Activated T-helper 1 cell treated with anti-CD3 and anti-CD28 coated beads, Interleukin-2, amount 50 U/mL, for 16 hours (primary cell): ENCODE data around the gene MBD3L2B.
A peak's percentile ranks its signal among the peaks of the same experiment; 100 is the strongest.
"Not testable (repeated sequence)": the region's sequence is repeated elsewhere in the genome, so short reads cannot be mapped to it uniquely, and the experiment has no call there.

ENCODE experiments used
- DNase-seq, 2 donors: peaks; one replicate each; pipeline ENCODE4 v3.0.0-alpha.2; 2020; ENCODE audit warnings: low read depth in 1 of 2, low spot score in 1 of 2

Gene MBD3L2B

DNA sequence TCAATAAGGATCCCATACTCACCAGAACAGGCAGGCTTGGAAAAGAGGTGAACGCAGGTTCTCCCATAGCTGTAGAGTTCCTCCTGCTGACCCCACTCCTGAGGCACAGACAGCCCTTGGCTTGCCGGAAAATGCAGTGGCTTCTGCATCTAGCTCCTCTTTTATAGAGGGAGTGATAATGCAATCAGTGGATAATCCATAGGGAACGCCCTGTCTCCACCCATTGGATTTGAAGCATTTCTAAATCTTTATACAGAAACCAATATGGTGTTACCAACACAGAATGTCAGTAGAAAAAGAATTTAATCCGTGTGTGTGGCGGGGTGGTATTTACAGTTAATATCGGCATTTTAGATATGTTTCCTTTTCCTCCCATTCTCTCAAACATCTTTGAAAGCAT is at the start of gene MBD3L2B:
TSS of gene MBD3L2B (minus strand) at position 101 of the 400 bp plus-strand sequence. CDS start at position 67, 34 bp downstream.
- not testable (repeated sequence) for DNase-seq

DNA sequence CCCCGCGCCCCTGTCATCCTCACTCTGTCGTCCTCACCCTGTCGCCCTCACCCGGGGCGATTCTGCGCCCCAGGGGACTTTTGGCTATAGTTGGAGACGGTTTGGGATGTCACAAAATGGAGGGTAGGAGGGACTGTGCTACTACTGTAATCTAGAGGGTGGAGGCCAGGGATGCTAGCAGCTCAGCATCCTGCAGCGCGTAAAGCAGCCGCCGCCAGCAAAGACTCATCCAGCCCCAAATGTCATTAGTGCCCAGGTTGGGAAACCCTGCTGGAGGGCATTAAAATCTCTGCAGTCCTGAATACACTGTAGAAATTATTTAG is 48.6 kb upstream of the MBD3L2B start:
- no peak for DNase-seq

DNA sequence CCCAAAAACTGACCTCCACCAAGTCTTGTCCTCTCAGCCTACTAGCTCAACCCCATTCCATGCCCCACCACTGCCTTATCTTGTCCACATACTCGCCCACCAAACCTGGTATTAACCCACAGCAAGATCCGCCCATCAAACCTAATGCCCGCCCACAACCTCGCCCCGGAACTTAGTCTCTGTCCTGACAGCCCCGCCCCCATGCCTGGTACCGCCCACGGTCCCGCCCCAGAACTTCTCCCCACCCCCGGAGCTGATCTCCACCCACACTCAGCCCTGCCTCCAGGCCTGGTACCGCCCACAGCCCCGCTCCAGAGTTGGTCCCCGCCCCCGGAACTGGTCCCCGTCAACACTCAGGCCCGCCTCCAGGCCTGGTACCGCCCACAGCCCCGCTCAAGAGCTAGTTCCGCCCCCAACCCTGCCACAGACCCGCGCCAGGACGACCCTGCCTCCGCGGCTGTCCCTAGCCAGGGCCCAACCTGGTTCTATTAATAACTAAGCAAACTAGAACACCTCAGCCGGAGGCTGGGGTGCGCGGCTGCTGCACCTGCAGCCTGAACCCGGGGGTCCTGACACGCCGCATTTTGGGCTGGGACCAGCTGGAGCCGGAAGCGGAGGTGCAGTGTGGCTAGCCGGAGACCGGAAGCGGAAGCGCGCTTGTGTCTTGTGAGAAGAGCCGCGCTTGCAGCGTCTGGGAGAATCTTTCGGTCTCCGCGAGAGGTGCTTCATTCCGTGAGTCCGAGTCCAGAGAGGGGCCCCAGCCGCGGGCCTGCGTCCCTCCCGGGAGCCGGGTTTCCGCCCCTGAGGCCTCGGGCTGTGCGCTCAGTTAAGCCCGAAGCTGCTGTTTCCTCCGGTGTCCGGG is 48.0 kb upstream of the MBD3L2B start, which contains the start of gene ZNF557:
TSS of gene ZNF557 (plus strand) at position 662 of the 862 bp plus-strand sequence. CDS start 5,372 bp downstream, outside the sequence.
- DNase-seq = peak; percentile 96 to 98

DNA sequence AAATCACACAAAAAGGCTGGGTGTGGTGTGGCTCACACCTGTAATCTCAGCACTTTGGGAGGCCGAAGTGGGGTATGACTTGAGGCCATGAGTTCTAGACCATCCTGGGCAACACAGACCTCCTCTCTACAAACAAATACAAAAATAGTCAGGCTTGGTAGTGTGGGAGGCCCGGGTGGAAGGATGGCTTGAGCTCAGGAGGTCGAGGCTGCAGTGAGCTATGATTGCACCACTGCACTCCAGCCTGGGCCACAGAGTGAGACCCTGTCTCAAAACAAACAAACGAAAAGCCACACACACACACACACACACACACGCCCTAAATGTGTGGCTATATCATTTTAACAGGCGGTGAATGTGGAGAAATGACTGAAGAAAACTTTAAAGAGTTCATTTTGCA is 47.4 kb upstream of the MBD3L2B start:
- DNase-seq = no peak

DNA sequence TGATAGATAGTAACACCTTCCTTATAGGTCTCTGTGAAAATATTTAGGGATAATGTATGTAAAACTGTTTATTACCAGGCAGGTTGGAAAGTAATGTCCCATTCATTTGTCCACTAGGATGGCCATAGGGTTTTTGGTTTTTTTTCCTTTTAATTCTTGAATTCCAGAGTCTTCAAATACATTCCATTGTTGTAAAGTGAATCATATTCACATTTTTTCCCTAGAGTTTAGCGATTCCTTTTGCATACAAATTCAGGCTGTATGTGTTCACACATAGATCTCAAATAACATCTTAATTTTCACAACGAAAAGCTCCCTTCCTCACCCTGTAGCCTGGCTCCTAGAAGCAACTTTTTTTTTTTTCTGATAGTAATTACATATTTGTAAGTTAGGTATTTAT is 46.5 kb upstream of the MBD3L2B start:
- no peak for DNase-seq

DNA sequence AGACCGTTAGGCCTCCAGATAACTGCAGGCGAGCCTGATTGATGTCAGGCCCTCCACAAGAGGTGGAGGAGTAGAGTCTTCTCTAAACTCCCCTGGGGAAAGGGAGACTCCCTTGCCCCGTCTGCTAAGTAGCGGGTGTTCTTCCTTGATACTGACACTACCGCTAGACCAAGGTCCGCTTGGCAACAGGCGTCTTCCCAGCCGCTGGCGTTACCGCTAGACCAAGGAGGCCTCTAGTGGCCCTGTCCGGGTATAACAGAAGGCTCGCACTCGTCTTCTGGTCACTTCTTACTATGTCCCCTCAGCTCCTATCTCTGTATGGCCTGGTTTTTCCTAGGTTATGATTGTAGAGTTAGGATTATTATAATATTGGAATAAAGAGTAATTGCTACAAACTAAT is 45.9 kb upstream of the MBD3L2B start:
- DNase-seq = not testable (repeated sequence)

DNA sequence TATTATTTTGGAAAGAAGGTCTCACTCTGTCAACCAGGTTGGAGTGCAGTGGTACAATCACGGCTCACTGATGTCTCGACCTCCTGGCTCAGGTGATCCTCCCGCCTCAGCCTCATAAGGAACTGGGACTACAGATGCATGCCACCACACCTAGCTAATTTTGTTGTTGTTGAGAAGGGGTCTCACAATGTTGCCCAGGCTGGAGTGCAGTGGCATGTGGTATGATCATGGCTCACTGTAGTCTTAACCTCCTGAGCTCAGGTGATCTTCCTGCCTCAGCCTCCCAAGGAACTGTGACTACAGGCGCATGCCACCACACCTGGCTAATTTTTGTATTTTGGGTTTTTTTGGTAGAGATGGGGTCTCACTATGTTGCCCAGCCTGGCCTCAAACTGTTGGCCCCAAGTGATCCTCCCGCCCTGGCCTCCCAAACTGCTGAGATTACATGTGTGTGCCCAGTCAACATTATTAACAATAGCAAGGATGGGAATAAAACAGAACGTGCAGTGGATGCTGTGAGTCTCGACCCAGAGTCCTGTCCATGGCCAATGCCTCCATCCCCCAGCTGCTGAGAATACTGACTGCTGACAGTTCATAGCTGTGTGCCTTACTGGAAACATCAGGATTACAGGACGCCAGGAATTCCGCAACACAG is 42.7 kb upstream of the MBD3L2B start:
- DNase-seq = no peak

DNA sequence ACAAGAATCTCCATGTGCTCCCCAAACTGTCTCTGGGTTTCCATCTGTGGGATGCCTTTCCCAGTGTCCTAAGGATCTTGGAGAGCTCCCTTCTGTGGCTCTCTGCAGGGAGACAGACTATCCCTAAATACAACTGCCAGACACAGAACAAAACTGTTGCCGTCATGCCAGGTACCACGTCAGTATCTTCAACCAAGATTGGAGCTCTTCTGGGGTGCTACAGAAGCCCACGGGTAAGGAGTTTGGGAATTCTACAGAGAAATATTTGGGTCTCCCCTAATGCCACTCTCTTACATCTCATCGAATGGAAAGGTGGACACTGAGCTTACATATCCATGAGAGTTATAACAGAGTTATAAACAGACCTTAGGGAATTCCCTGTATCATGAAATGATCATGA is 42.1 kb upstream of the MBD3L2B start:
- DNase-seq = no peak

DNA sequence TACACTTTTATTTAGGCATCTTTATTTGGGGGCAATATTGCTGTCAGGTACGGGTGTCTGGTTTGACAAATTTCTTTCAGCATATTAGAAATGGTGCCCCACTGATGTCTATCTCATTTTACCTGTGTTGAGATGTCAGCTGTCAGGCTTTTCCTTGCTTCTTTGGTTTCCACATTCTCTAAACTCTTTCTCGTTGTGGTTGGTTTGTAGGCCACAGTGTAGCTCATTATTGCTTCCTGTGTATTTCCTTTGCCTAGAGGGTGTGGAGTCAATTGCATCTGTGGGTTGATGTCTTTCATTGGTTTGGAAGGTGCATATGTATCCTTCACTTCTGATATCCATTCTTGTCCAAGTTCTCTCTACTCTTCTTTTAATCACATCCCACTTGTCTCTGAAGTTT is 38.7 kb upstream of the MBD3L2B start:
- not testable (repeated sequence) for DNase-seq

DNA sequence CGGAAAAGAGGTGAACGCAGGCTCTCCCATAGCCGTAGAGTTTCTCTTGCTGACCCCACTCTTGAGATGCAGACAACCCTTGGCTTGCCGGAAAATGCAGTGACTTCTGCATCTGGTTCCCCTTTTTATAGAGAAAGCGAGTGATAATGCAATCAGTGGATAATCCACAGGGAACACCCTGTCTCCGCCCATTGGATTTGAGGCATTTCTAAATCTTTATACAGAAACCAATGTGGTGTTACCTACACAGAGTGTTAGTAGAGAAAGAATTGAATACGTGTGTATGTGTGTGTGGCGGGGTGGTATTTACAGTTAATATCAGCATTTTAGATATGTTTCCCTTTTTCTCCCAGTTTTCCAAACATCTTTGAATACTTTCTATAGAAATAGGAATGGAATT is 37.3 kb upstream of the MBD3L2B start, which contains the start of gene MBD3L3:
TSS of gene MBD3L3 (minus strand) at position 101 of the 400 bp plus-strand sequence. CDS start at position 30, 71 bp downstream.
- not testable (repeated sequence) for DNase-seq

DNA sequence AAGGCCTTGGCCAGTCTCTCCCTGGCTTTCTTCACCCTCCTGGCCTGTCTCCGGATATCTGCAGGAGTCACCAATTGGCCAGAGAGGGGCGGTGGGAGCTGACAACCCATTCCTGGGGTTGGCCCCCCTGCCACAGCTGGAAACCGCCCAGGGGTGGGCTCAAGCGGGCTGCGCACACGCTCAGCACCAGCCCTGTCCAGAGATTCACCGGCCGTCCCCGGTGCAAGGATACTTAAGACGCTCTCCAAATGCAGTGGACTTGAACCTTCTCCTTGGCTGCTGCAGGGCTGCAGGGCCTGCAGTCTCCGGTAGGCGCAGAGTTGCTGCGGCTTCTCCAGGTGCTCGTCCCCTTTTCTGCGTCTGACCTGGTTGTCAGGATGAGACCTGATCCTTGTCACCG is 35.1 kb upstream of the MBD3L2B start:
- DNase-seq = not testable (repeated sequence)

DNA sequence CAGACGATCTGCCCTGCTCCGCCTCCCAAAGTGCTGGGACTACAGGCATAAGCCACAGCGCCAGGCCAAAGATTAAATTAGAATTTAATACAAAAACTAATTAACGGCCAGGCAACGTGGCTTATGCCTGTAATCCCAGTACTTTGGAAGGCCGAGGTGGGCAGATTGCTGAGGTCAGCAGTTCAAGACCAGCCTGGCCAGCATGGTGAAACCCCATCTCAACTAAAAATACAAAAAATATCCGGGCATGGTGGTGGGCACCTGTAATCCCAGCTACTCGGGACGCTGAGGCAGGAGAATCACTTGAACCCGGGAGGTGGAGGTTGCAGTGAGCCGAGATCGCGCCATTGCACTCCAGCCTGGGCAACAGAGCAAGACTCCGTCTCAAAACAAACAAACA is 34.4 kb upstream of the MBD3L2B start:
- DNase-seq = not testable (repeated sequence)

DNA sequence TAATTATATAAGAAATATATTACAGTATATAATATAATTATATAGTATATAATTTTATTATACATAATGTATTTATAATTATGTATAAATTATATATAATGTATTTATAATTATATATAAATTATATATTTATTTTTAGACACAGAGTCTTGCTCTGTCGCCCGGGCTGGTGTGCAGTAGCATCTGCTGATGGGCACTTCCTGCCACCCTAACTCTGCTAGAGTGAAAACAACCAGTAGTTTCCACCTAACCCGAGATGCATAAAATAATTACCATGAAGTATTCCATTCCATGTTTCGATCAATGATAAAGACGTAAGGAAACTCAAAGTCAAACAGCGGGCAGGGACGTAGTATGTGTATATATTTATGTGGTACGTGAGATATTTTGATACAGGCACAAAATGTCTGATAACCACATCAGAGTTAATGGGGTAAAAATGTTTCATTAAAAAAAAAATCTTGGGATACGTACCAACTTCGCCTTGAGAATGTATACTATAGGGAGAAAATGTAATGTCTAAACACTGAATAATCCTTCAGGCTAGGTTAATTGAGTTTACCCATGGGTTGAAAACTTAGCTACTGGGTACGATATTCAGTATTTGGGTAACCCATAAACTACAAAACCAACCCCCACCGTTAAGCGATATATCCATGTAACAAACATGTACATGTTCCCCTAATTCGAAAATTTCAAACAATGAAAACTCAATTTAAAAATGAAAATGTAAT is 33.6 kb upstream of the MBD3L2B start:
- not testable (repeated sequence) for DNase-seq

DNA sequence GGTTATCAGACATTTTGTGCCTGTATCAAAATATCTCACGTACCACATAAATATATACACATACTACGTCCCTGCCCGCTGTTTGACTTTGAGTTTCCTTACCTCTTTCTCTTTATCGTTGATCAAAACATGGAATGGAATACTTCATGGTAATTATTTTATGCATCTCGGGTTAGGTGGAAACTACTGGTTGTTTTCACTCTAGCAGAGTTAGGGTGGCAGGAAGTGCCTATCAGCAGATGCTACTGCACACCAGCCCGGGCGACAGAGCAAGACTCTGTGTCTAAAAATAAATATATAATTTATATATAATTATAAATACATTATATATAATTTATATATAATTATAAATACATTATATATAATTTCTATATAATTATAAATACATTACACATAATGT is 31.7 kb upstream of the MBD3L2B start:
- not testable (repeated sequence) for DNase-seq

DNA sequence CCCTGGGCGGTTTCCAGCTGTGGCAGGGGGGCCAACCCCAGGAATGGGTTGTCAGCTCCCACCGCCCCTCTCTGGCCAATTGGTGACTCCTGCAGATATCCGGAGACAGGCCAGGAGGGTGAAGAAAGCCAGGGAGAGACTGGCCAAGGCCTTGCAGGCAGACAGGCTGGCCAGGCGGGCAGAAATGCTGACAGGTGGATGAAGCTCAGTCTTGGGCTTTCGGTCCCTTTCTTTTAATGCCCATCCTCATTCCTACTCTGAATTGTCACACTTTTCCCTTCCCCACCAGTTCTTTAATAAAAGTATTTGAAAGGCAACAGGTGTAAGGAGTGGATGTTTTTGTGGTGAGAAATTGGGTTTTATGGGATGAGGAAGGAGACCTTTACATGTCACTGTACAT is 30.2 kb upstream of the MBD3L2B start:
- DNase-seq = not testable (repeated sequence)

DNA sequence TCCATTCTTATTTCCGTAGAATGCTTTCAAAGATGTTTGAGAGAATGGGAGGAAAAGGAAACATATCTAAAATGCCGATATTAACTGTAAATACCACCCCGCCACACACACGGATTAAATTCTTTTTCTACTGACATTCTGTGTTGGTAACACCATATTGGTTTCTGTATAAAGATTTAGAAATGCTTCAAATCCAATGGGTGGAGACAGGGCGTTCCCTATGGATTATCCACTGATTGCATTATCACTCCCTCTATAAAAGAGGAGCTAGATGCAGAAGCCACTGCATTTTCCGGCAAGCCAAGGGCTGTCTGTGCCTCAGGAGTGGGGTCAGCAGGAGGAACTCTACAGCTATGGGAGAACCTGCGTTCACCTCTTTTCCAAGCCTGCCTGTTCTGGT is 27.8 kb upstream of the MBD3L2B start, which contains the start of gene MBD3L2:
TSS of gene MBD3L2 (plus strand) at position 301 of the 400 bp plus-strand sequence. CDS start at position 354, 53 bp downstream.
- not testable (repeated sequence) for DNase-seq

DNA sequence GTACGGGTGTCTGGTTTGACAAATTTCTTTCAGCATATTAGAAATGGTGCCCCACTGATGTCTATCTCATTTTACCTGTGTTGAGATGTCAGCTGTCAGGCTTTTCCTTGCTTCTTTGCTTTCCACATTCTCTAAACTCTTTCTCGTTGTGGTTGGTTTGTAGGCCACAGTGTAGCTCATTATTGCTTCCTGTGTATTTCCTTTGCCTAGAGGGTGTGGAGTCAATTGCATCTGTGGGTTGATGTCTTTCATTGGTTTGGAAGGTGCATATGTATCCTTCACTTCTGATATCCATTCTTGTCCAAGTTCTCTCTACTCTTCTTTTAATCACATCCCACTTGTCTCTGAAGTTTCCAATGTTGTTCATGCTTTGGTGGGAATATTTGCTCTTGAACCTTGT is 20.3 kb upstream of the MBD3L2B start:
- not testable (repeated sequence) for DNase-seq

DNA sequence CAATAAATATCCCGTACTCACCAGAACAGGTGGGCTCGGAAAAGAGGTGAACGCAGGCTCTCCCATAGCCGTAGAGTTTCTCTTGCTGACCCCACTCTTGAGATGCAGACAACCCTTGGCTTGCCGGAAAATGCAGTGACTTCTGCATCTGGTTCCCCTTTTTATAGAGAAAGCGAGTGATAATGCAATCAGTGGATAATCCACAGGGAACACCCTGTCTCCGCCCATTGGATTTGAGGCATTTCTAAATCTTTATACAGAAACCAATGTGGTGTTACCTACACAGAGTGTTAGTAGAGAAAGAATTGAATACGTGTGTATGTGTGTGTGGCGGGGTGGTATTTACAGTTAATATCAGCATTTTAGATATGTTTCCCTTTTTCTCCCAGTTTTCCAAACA is 18.8 kb upstream of the MBD3L2B start, which contains the start of gene MBD3L4:
TSS of gene MBD3L4 (minus strand) at position 101 of the 400 bp plus-strand sequence. CDS start at position 66, 35 bp downstream.
- not testable (repeated sequence) for DNase-seq

DNA sequence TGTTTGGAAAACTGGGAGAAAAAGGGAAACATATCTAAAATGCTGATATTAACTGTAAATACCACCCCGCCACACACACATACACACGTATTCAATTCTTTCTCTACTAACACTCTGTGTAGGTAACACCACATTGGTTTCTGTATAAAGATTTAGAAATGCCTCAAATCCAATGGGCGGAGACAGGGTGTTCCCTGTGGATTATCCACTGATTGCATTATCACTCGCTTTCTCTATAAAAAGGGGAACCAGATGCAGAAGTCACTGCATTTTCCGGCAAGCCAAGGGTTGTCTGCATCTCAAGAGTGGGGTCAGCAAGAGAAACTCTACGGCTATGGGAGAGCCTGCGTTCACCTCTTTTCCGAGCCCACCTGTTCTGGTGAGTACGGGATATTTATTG is 9.0 kb upstream of the MBD3L2B start, which contains the start of gene MBD3L5:
TSS of gene MBD3L5 (plus strand) at position 301 of the 400 bp plus-strand sequence. CDS start at position 335, 34 bp downstream.
- not testable (repeated sequence) for DNase-seq

DNA sequence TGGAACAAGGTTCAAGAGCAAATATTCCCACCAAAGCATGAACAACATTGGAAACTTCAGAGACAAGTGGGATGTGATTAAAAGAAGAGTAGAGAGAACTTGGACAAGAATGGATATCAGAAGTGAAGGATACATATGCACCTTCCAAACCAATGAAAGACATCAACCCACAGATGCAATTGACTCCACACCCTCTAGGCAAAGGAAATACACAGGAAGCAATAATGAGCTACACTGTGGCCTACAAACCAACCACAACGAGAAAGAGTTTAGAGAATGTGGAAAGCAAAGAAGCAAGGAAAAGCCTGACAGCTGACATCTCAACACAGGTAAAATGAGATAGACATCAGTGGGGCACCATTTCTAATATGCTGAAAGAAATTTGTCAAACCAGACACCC is 7.6 kb upstream of the MBD3L2B start:
- DNase-seq = not testable (repeated sequence)

DNA sequence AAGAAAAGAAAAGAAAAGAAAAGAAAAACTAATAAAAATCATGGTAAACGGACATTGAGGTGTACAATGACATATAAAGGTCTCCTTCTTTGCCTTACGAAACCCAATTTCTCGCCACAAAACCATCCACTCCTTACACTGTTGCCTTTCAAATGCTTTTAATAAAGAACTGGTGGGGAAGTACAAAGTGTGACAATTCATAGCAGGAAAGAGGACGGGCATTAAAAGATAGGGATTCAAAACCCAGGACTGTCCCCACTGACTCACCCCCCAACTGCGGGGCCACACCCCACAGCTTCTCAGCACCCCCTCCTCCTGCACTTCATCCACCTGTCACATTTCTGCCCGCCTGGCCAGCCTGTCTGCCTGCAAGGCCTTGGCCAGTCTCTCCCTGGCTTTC is 2.4 kb downstream of the MBD3L2B start:
- DNase-seq = no peak
